SK-N-SH treated with all-trans-retinoic acid at 6 μM for 48 hours (cell line): ENCODE data around the gene DDX39B.

Source experiments
- ATAC-seq: fragments of 200-7000 bp; cut with Tn5 transposase; 3 replicates; pipeline ENCODE4 v1.9.1; 2020; ENCODE audit warnings: mild to moderate bottlenecking, moderate library complexity
- ARNTL ChIP-seq: fragments of 450-650 bp; formaldehyde crosslinking; IDR thresholded peaks from 2 replicates; pipeline ENCODE4 v1.5.0; 2020; ENCODE audit warnings: low read depth, mild to moderate bottlenecking, moderate library complexity, borderline replicate concordance
- BACH2 ChIP-seq: fragments of 250-450 bp; sonication (Bioruptor Pico); IDR thresholded peaks from 2 replicates; pipeline ENCODE4 v1.9.0; 2021; ENCODE audit warnings: mild to moderate bottlenecking, borderline replicate concordance
- CREB5 ChIP-seq: fragments of 250-450 bp; sonication (Bioruptor Pico); IDR thresholded peaks from 2 replicates; pipeline ENCODE4 v1.5.1; 2020; ENCODE audit warnings: low read depth, mild to moderate bottlenecking, moderate library complexity
- CSDC2 ChIP-seq: fragments of 250-450 bp; sonication (Bioruptor Pico); IDR thresholded peaks from 2 replicates; pipeline ENCODE4 v1.5.0; 2020; ENCODE audit warnings: mild to moderate bottlenecking, moderate library complexity
- CSRNP3 ChIP-seq: fragments of 250-450 bp; sonication (Bioruptor Pico); IDR thresholded peaks from 2 replicates; pipeline ENCODE4 v1.5.1; 2021; ENCODE audit warnings: mild to moderate bottlenecking, moderate library complexity
- ESRRG ChIP-seq: fragments of 250-450 bp; sonication (Bioruptor Pico); IDR thresholded peaks from 2 replicates; pipeline ENCODE4 v1.6.1; 2021; ENCODE audit warnings: mild to moderate bottlenecking
- ISL1 ChIP-seq: fragments of 250-450 bp; sonication (Bioruptor Pico); IDR thresholded peaks from 2 replicates; pipeline ENCODE4 v2.1.2; 2022; ENCODE audit warnings: mild to moderate bottlenecking, moderate library complexity
- PATZ1 ChIP-seq: fragments of 250-450 bp; sonication (Bioruptor Pico); IDR thresholded peaks from 2 replicates; pipeline ENCODE4 v1.8.0; 2020; ENCODE audit warnings: mild to moderate bottlenecking, moderate library complexity, borderline replicate concordance
- POU6F1 ChIP-seq: fragments of 250-450 bp; sonication (Bioruptor Pico); IDR thresholded peaks from 2 replicates; pipeline ENCODE4 v1.8.0; 2021; ENCODE audit warnings: low read depth, mild to moderate bottlenecking, moderate library complexity, borderline replicate concordance
- PPARA ChIP-seq: fragments of 250-450 bp; sonication (Bioruptor Pico); IDR thresholded peaks from 2 replicates; pipeline ENCODE4 v1.5.0; 2020; ENCODE audit warnings: mild to moderate bottlenecking, borderline replicate concordance
- RARB ChIP-seq: fragments of 250-450 bp; sonication (Bioruptor Pico); IDR thresholded peaks from 2 replicates; pipeline ENCODE4 v1.8.0; 2021; ENCODE audit warnings: mild to moderate bottlenecking, moderate library complexity
- SNAI2 ChIP-seq: fragments of 250-450 bp; sonication (Bioruptor Pico); IDR thresholded peaks from 2 replicates; pipeline ENCODE4 v1.5.0; 2020; ENCODE audit warnings: mild to moderate bottlenecking, moderate library complexity
- TCF4 ChIP-seq: fragments of 250-450 bp; sonication (Bioruptor Pico); IDR thresholded peaks from 2 replicates; pipeline ENCODE4 v1.8.0; 2021; ENCODE audit warnings: mild to moderate bottlenecking, moderate library complexity, borderline replicate concordance
- TOX ChIP-seq: fragments of 250-450 bp; sonication (Bioruptor Pico); IDR thresholded peaks from 2 replicates; pipeline ENCODE4 v1.8.0; 2021; ENCODE audit warnings: mild to moderate bottlenecking, moderate library complexity, borderline replicate concordance
- ZC3H10 ChIP-seq: fragments of 250-450 bp; sonication (Bioruptor Pico); IDR thresholded peaks from 2 replicates; pipeline ENCODE4 v1.5.1; 2021; ENCODE audit warnings: mild to moderate bottlenecking, moderate library complexity
- ZFP3 ChIP-seq: fragments of 250-450 bp; sonication (Bioruptor Pico); IDR thresholded peaks from 2 replicates; pipeline ENCODE4 v1.5.0; 2020; ENCODE audit warnings: mild to moderate bottlenecking, moderate library complexity
- ZFP30 ChIP-seq: fragments of 450-650 bp; formaldehyde crosslinking; IDR thresholded peaks from 2 replicates; pipeline ENCODE4 v1.5.0; 2022; ENCODE audit warnings: mild to moderate bottlenecking, moderate library complexity
- ZNF565 ChIP-seq: fragments of 450-650 bp; formaldehyde crosslinking; conservative IDR thresholded peaks from 2 replicates; pipeline ENCODE4 v1.5.0; 2020; ENCODE audit warnings: low read depth, mild to moderate bottlenecking, moderate library complexity
- ZNF70 ChIP-seq: fragments of 450-650 bp; formaldehyde crosslinking; IDR thresholded peaks from 2 replicates; pipeline ENCODE4 v1.5.0; 2020; ENCODE audit warnings: mild to moderate bottlenecking, moderate library complexity
- ZNF8 ChIP-seq: fragments of 450-650 bp; formaldehyde crosslinking; IDR thresholded peaks from 2 replicates; pipeline ENCODE4 v1.5.0; 2020; ENCODE audit warnings: mild to moderate bottlenecking, moderate library complexity

Gene DDX39B

GRCh38 chr6:31485055-31485454 is 56.7 kb downstream of the DDX39B start (continued):
- TF ChIP-seq ZNF565 (CRISPR knock-in tag): no peak

- TF ChIP-seq ARNTL (CRISPR knock-in tag): no peak
- TF ChIP-seq PPARA (CRISPR knock-in tag): no peak
- TF ChIP-seq ZFP30 (CRISPR knock-in tag): no peak
- no peak for TF ChIP-seq SNAI2 (CRISPR knock-in tag)
- no peak for TF ChIP-seq ESRRG (CRISPR knock-in tag)
- no peak for TF ChIP-seq TOX (CRISPR knock-in tag)
- no peak for TF ChIP-seq ZNF8 (CRISPR knock-in tag)
- TF ChIP-seq CSRNP3 (CRISPR knock-in tag): no peak
- TF ChIP-seq CSDC2 (CRISPR knock-in tag): no peak
- no peak for TF ChIP-seq PATZ1 (CRISPR knock-in tag)
- TF ChIP-seq POU6F1 (CRISPR knock-in tag): no peak
- no peak for TF ChIP-seq TCF4 (CRISPR knock-in tag)
- TF ChIP-seq CREB5 (CRISPR knock-in tag): no peak
- TF ChIP-seq ZNF565 (CRISPR knock-in tag): no peak
- ATAC-seq: no peak
Measured at GRCh38 chr6:31483392-31483791, 58.4 kb downstream of the DDX39B start.

GRCh38 chr6:31480574-31480973 is 61.2 kb downstream of the DDX39B start:
- no peak for ATAC-seq
- TF ChIP-seq PATZ1 (CRISPR knock-in tag) (no peak), CREB5 (CRISPR knock-in tag) (no peak), ZFP3 (no peak), POU6F1 (CRISPR knock-in tag) (no peak), ZNF8 (CRISPR knock-in tag) (no peak), TOX (CRISPR knock-in tag) (no peak), ISL1 (no peak), PPARA (CRISPR knock-in tag) (no peak), RARB (CRISPR knock-in tag) (no peak), ZFP30 (CRISPR knock-in tag) (no peak), BACH2 (no peak), ZC3H10 (CRISPR knock-in tag) (no peak), ZNF70 (CRISPR knock-in tag) (no peak), CSRNP3 (CRISPR knock-in tag) (no peak), ZNF565 (CRISPR knock-in tag) (no peak)
